GM12865 (cell line): Measurements from ENCODE around the gene NTRK1.

Source experiments
- DNase-seq: peaks from one replicate; pipeline ENCODE4 v3.0.0; 2010; ENCODE audit warnings: low read depth
- H3K4me3 ChIP-seq: 2 replicates; pipeline ENCODE4 v1.5.1; 2011; ENCODE audit warnings: mild to moderate bottlenecking, low read depth, low read length, control low read depth
- CTCF ChIP-seq: IDR thresholded peaks from 2 replicates; pipeline ENCODE4 v1.5.1; 2011; ENCODE audit warnings: low read length, control low read depth, low read depth, inconsistent platforms; ENCODE audit not compliant: insufficient read depth; ENCODE audit errors: missing control alignments

The NTRK1 gene

GRCh38 chr1:156884560-156885184 is 24.0 kb downstream of the NTRK1 start:
- no peak for TF ChIP-seq CTCF
- DNase-seq: no peak
- H3K4me3 ChIP-seq: no peak overlapping the region

GRCh38 chr1:156885314-156885713 is 24.6 kb downstream of the NTRK1 start:
- H3K4me3 ChIP-seq: no peak overlapping the region
- no peak for DNase-seq
- TF ChIP-seq CTCF: no peak

GRCh38 chr1:156885880-156886355 is 25.3 kb downstream of the NTRK1 start:
- no peak for DNase-seq
- no peak overlapping the region for H3K4me3 ChIP-seq
- TF ChIP-seq CTCF: no peak

GRCh38 chr1:156886583-156887281 is 26.1 kb downstream of the NTRK1 start:
- no peak overlapping the region for H3K4me3 ChIP-seq
- no peak for TF ChIP-seq CTCF
- DNase-seq: no peak

- DNase-seq: no peak
- TF ChIP-seq CTCF: no peak
- no peak overlapping the region for H3K4me3 ChIP-seq
Observed at GRCh38 chr1:156887317-156887716, 26.7 kb downstream of the NTRK1 start.

- no peak overlapping the region for H3K4me3 ChIP-seq
- no peak for TF ChIP-seq CTCF
Observed at GRCh38 chr1:156887734-156888133, 27.1 kb downstream of the NTRK1 start.

More at GRCh38 chr1:156887734-156888133, 27.1 kb downstream of the NTRK1 start:
- no peak for DNase-seq
